HS-27A (cell line): ENCODE results near the gene MYL6B.

Experiments
- DNase-seq: peaks from one replicate; pipeline ENCODE4 v3.0.0-alpha.2; 2012; ENCODE audit warnings: low read depth, missing footprints

The MYL6B gene

DNA sequence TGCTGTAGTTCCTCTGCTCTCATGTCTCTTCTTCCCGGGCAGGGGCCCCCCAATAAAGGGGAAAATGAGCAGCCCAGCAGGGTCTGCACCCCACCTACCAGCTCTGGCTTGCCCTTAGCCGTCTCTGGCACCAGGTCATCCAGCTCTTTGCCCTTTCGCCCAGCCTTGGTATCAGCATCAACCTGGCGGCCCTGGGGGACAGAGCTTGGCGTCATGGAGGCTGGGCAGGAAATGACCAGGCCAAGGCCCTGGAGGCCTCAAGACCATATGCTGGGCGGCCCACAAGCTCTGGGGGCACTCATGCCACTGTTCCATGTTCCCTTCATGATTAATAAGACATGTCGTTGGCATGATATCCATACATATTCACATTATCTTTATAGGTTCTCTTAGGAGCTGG lies 20.5 kb downstream of the MYL6B start:
- DNase-seq: no peak

- DNase-seq: no peak
These were observed 26.0 kb downstream of the MYL6B start for GRCh38 chr12:56178347-56178746.

- DNase-seq: no peak
These were observed 34.6 kb downstream of the MYL6B start for GRCh38 chr12:56186957-56187356.

GRCh38 chr12:56188131-56188777 lies 35.9 kb downstream of the MYL6B start:
- no peak for DNase-seq

GRCh38 chr12:56188778-56189098 lies 36.4 kb downstream of the MYL6B start:
- no peak for DNase-seq

DNA sequence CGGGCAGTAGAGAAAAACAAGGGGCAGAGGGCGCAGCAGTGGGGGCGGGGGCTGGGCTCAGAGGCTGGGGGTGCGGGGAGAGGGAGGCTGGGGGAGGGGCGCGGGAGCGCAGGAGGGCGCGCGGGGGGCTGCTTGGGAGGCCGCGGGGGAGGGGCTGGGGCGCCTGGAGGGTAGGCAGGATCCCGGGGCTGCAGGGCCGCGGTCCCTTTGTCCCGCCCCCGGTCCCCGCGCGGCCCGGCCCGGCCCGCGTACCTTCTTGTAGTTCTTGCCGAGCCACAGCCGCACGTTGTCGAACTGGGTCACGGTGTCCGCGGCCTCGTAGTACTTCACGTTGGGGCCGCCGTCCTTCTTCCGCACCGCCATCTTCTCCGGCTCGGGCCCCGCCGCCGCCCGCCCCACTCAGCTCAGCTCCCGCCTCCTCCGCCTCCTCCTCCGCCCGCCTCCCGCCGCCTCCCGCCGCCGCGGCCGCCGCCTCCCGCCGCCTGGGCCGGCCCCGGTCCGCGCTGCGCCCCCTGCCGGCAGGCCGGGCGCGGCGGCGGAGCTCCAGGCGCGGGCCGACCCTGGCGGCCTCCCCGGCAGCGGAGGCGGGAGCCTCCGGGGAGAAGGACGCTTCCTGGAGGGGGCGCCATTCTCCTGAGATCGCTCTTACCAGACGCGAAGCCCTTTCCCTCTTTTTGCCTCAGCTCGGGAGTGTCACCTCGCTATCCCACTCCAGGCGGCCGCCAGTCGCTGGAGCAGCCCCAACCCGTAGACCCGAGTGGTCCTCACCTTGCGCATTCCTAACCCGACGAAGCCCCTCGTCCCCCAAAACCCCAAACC lies 36.9 kb downstream of the MYL6B start, which contains the start of gene SMARCC2:
Gene SMARCC2 (minus strand): TSS at position 385 of the 819 bp plus-strand sequence. CDS start 22 bp downstream, at position 363.
- DNase-seq: peak; percentile 55

DNA sequence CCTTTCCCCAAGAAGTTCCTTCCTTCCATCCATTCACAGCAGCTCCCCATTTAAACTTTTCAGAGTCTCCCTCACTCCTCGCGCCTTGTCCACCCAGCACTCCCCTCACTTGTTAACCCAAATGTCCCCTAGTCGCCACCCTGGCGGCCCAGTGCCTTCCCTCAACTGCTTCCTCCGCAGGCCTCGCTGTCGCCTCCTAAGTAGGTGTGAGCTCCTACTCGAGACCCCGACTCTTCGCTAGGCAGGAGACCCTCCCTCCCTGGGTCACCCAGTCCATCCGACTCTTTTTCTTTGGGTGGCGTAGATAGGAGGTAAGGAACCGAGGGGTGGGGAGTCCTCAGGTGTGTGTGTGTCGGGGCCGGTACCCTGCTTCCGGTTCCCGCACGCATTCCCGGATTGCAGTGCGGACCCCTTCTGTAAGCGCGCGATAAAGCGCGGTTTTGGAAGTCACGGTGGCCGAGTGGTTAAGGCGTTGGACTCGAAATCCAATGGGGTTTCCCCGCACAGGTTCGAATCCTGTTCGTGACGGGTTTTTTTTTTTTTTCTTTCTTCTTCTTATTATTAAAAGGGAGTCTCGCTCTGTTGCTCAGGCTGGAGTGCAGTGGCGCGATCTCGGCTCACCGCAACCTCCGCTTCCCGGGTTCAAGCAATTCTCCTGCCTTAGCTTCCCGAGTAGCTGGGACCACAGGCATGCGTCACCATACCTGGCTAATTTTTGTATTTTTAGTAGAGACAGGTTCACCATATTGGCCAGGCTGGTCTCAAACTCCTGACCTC lies 37.7 kb downstream of the MYL6B start:
- peak; percentile 94 for DNase-seq

DNA sequence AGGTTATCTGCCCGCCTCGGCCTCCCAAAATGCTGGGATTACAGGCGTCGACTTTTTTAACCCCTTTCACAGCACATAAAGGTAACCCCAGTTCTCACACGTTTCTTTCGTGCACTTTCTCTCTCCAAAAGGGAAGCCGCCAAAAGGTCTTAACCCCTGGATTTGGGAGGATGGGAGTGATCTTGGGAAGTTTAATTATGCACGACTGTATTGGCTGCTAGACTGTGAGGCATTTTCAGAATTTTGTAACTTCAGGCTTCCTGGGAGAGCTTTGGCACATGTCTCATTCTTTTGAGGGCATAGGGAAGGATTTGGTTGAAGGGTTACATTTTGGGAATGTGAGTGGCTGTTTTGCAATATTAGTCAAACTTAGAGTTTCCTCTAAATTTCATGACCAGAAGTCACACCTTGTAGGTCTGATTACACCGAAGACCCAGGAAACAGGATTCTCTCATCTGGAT lies 38.3 kb downstream of the MYL6B start:
- DNase-seq: no peak

DNA sequence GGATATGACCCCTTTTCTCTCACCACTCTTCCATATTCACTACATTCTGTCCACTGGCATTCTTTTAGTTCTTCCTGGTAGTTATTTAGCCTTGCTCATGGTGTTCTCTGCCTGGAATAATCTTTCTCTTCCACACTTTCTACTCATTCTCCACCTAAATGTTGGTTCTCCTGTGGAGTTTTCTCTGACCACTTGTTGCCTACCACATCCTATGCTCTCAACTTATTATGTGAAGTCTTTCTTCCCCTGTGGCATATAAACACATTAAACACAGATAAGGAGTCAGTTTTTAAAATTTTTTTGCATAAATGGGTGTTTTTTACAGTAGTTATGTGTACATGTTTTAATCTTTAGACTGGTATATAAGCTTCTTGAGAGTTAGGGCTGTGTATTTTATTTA lies 40.2 kb downstream of the MYL6B start:
- DNase-seq: no peak

DNA sequence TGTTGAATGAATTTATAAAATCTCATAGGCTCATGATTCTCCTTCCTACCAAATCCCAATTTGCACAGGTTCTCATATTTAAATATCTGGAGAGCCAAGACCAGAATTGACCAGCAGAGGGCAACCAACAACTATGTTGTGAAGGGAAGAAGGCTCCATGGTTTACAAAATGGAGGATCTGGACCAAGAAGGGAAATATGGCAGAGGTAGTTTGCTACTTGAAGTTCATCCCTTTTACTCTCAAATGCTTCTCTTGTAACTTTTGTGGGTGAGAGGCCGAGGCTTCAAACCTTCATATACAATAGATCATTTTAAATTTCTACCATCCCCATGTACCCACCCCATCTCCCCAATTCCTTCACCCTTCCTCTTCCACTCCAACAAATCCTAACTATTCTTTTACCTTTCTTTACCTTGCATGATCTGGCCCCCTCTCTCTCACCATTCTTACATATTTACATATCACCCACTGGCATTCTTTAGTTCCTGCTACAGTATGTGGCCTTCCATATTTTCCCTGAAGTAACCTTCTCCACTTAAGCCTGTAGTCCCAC lies 40.7 kb downstream of the MYL6B start:
- DNase-seq: peak; percentile 73

- peak; percentile 89 for DNase-seq
These were observed 44.6 kb downstream of the MYL6B start for GRCh38 chr12:56196818-56197550.

DNA sequence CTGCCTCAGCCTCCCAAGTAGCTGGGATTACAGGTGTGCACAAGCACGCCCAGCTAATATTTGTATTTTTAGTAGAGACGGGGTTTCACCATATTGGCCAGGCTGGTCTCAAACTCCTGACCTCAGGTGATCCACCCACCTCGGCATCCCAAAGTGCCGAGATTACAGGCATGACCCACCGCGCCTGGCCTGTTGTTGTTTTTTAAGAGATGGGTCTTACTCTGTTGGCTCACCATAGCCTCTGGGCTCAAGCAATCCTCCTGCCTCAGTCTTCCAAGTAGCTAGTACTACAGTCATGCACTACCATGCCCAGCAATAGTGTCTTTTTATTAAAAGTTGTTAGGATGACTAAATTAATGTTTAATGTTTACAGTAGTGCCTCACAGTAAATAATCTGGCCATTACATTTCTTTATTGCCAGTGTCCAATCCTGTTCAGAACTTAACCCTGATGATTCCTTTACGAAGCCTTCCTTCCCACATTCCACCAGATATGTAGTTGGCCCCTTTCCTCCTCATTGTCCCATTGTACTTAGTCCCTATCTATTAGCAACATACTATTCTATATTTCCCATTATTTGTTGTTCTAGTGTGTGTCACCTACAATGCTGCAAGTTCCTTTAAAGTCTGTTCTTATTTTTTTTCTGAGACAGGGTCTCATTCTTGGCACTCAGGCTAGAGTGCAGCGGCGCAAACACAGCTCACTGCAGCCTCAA lies 45.7 kb downstream of the MYL6B start:
- DNase-seq: no peak

GRCh38 chr12:56198836-56199235 lies 46.4 kb downstream of the MYL6B start:
- DNase-seq: no peak

GRCh38 chr12:56202366-56202765 lies 50.0 kb downstream of the MYL6B start:
- no peak for DNase-seq

- DNase-seq: no peak
These were observed 50.5 kb downstream of the MYL6B start for GRCh38 chr12:56202838-56203237.

GRCh38 chr12:56204275-56204674 lies 51.9 kb downstream of the MYL6B start:
- DNase-seq: no peak

- no peak for DNase-seq
These were observed 53.1 kb downstream of the MYL6B start for GRCh38 chr12:56205445-56205844.

DNA sequence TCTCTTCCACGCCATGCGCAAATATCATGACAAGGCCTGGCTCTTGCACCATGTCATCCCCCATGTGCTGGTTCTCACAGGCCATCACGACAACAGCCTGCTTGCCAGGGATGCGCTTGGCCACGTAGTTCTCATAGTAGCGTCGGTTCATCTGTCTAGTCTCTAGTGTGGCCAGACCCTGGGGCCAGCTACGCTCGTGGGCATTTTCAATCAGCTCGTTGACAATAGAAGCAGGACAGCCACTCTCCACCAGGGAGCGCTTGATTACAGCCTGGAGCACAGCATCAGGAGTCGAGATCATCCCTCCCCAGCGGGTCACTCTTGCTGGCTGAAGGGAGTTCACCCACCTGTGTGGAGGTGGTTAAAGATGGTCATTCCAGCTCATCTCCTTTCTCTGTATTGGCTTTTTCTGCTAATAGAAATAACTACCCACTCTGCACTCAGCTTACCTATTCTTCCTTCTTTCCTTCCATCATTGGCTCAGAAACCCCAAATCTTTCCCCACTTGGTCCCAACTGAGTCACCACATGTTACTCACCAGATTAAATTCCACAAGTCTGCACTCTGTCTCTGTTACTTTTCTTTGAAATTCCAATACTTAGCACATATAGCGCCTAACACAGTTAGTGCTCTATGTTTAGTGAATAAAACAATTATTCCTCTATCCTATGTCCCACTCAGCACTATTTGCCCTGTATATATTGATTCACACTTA lies 54.2 kb downstream of the MYL6B start:
- no peak for DNase-seq
